ENCODE data around the gene TNN. TPM values are rescaled to one million over a fixed set of nuclear protein-coding genes. Genes with fewer than 3 reads are reported as not detected.
"Not testable (repeated sequence)": the region's sequence is repeated elsewhere in the genome, so short reads cannot be mapped to it uniquely, and the experiment has no call there.

The TNN gene, protein sequence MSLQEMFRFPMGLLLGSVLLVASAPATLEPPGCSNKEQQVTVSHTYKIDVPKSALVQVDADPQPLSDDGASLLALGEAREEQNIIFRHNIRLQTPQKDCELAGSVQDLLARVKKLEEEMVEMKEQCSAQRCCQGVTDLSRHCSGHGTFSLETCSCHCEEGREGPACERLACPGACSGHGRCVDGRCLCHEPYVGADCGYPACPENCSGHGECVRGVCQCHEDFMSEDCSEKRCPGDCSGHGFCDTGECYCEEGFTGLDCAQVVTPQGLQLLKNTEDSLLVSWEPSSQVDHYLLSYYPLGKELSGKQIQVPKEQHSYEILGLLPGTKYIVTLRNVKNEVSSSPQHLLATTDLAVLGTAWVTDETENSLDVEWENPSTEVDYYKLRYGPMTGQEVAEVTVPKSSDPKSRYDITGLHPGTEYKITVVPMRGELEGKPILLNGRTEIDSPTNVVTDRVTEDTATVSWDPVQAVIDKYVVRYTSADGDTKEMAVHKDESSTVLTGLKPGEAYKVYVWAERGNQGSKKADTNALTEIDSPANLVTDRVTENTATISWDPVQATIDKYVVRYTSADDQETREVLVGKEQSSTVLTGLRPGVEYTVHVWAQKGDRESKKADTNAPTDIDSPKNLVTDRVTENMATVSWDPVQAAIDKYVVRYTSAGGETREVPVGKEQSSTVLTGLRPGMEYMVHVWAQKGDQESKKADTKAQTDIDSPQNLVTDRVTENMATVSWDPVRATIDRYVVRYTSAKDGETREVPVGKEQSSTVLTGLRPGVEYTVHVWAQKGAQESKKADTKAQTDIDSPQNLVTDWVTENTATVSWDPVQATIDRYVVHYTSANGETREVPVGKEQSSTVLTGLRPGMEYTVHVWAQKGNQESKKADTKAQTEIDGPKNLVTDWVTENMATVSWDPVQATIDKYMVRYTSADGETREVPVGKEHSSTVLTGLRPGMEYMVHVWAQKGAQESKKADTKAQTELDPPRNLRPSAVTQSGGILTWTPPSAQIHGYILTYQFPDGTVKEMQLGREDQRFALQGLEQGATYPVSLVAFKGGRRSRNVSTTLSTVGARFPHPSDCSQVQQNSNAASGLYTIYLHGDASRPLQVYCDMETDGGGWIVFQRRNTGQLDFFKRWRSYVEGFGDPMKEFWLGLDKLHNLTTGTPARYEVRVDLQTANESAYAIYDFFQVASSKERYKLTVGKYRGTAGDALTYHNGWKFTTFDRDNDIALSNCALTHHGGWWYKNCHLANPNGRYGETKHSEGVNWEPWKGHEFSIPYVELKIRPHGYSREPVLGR (N-terminal part only)
- total RNA-seq = 0.15 to 0.41 TPM (median 0.25 TPM) in 3 replicates
- long read RNA-seq = 0 reads

DNA sequence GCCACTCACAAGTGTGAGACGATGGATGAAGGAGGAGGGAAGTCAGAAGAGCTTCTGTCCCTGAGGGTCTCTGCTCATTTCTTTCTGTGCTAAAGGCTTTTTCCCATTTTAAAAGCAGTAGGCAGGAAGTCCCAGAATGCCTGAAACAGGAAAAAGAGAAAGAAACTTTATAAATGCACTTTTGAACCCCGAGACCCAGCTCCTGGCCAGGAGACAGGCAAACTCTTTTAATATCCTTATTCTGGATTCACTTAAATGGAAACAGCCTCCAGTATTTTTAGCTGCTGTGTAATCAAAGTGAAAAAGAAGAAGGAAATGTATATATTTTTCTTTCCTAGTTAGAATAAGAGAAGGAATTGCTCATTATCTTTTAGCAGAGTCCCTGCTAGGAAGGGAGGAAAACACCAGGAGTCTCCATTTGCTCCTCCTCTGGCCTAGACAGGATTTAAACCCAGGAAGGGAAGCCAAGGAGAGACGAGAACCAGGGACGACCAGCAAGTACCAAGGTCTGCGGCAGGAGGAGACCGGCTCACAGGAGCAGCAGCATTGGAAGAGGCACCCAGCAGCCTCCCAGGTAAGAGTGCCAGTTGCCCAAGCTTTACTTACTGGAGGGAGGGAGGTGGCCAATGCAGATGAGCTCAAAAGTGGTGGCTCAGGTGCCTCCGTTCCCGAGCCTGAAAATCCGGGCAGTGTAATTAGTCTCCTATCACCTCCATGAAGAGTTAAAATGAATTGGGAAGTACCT is at the start of gene TNN:
TSS of gene TNN (plus strand) at position 472 of the 745 bp plus-strand sequence. CDS start 9,586 bp downstream, outside the sequence.
- Mint-ChIP-seq H3K27me3 (ENCODE audit: low read depth) (peaks cover 6% of the 10 kb centered on the region), H3K9me3 (ENCODE audit: low read depth) (no peaks in the 10 kb centered on the region), H3K36me3 (ENCODE audit: low read depth) (no peaks in the 10 kb centered on the region), H3K27ac (ENCODE audit: unreplicated experiment) (no peak within 1 kb of the TSS), H3K4me1 (ENCODE audit: low read depth) (peaks cover 10% of the 10 kb centered on the region), H3K4me3 (ENCODE audit: unreplicated experiment) (no peak within 1 kb of the TSS)
- no peak for TF ChIP-seq CTCF (IDR thresholded peaks at IDR 0.05)
- DNase-seq (ENCODE audit: low spot score) = no peak

DNA sequence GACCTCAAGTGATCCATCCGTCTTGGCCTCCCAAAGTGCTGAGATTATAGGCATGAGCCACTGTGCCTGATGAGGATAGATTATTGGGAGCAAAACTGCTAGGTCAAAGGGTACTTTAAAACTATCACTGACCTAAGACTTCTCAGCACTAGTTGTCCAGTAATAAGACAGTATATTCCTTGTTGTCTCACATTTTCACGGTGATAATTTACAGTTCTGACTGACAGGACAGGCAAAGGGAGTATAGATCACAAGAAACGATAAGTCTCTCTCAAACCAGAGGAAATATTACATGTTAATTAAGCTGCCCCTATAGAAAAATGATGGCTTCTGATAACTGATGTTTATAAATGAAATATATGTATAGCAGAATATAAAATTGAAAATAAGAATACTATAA is 48.1 kb upstream of the TNN start:
- DNase-seq (ENCODE audit: low spot score) = no peak
- no peak overlapping the region for H3K4me3 Mint-ChIP-seq (ENCODE audit: unreplicated experiment)
- peaks cover 37% of the 10 kb centered on the region for H3K4me1 Mint-ChIP-seq (ENCODE audit: low read depth)
- peaks cover under 1% of the 10 kb centered on the region for H3K9me3 Mint-ChIP-seq (ENCODE audit: low read depth)
- peaks cover 5% of the 10 kb centered on the region for H3K36me3 Mint-ChIP-seq (ENCODE audit: low read depth)
- no peaks in the 10 kb centered on the region for H3K27me3 Mint-ChIP-seq (ENCODE audit: low read depth)
- no peak overlapping the region for H3K27ac Mint-ChIP-seq (ENCODE audit: unreplicated experiment)
- TF ChIP-seq CTCF (IDR thresholded peaks at IDR 0.05) = no peak

DNA sequence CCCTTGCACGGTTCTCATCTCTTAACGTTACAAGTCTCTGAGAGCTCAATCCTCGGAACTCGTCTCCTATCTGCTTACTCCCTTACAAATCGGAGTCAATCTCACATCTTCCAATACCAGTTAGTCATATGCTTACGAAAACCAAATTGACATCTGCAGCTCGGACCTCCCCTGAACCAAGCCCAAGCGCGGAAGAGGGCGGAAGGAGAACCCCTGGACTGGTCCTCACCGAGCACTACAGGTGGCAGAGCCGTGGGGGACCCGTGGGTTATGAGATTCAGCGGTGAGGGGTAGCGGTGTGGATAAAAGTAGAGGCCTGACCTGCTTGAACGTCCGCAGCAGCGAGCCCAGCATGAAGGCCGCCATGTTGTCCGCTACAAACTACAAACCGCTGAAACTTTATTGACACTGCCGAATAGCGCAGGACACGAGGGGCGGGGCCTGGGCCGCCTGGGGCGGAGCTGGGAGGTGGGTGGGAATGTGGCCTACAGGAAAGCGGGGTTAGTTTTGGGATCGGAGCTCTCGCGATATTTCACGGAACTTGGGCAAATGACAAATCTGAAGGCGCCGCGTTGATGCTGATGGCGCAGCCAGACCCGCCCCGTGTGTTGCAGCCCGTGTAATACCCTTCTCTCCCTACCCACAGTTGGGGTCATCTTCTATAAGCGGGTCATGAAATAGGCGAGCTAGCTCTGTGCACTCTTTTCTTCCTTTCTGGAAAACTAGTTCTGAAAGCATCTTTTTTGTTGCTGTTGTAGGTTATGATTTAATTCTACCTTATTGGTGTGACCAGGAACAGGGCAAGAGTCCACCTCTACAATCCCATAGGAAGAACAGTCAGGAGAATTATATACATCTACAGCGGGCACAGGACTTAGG is 44.4 kb upstream of the TNN start, which contains the start of gene MRPS14:
TSS of gene MRPS14 (minus strand) at position 383 of the 879 bp plus-strand sequence. CDS start at position 366, 17 bp downstream.
- peaks cover 24% of the 10 kb centered on the region for H3K4me1 Mint-ChIP-seq (ENCODE audit: low read depth)
- H3K9me3 Mint-ChIP-seq (ENCODE audit: low read depth) = peaks cover 5% of the 10 kb centered on the region
- TF ChIP-seq CTCF (IDR thresholded peaks at IDR 0.05) = no peak
- no peaks in the 10 kb centered on the region for H3K27me3 Mint-ChIP-seq (ENCODE audit: low read depth)
- H3K27ac Mint-ChIP-seq (ENCODE audit: unreplicated experiment) = peak within 1 kb of the TSS; percentile 94
- H3K36me3 Mint-ChIP-seq (ENCODE audit: low read depth) = no peaks in the 10 kb centered on the region
- DNase-seq (ENCODE audit: low spot score) = peak; percentile 98
- peak within 1 kb of the TSS; percentile 84 for H3K4me3 Mint-ChIP-seq (ENCODE audit: unreplicated experiment)

- peak overlapping the region; percentile 84 for H3K4me3 Mint-ChIP-seq (ENCODE audit: unreplicated experiment)
Measured at GRCh38 chr1:175023922-175024242, 43.8 kb upstream of the TNN start.

More at GRCh38 chr1:175023922-175024242, 43.8 kb upstream of the TNN start:
- H3K36me3 Mint-ChIP-seq (ENCODE audit: low read depth); DNase-seq (ENCODE audit: low spot score); H3K9me3 Mint-ChIP-seq (ENCODE audit: low read depth); H3K27me3 Mint-ChIP-seq (ENCODE audit: low read depth): not testable (repeated sequence)
- H3K4me1 Mint-ChIP-seq (ENCODE audit: low read depth) = peaks cover 24% of the 10 kb centered on the region
- peak overlapping the region; percentile 94 for H3K27ac Mint-ChIP-seq (ENCODE audit: unreplicated experiment)
